SIG-M5 treated with dmso at 0.1 percent for 504 hours (cell line): ENCODE data around the gene ARHGEF11.

Source experiments
- DNase-seq: peaks from one replicate; lab custom pipeline; 2025; ENCODE audit not compliant: unreplicated experiment; lab: John Stamatoyannopoulos, UW

Gene ARHGEF11

GRCh38 chr1:156912310-156912709 lies 133.2 kb downstream of the ARHGEF11 start:
- DNase-seq, result no peak

- DNase-seq, result peak; percentile 77
These were observed 133.8 kb downstream of the ARHGEF11 start for GRCh38 chr1:156911577-156912298.

DNA sequence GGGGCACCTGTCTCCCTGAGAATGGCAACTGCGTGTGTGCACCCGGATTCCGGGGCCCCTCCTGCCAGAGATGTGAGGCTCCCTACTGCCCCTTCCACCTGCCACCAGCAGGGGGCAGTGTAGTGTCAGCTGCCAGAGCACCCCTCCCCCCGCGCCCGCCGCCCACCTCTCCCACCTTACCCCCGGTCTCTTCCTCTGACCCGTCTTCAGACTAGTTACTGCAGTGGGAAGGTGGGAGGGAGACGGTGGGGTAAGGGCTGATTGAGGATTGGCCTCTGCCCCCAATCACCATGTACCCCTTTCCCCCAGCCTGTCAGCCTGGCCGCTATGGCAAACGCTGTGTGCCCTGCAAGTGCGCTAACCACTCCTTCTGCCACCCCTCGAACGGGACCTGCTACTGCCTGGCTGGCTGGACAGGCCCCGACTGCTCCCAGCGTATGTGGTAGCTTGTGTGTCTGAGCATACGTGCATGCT lies 135.2 kb downstream of the ARHGEF11 start:
- no peak for DNase-seq

GRCh38 chr1:156909671-156910070 lies 135.9 kb downstream of the ARHGEF11 start:
- no peak for DNase-seq

DNA sequence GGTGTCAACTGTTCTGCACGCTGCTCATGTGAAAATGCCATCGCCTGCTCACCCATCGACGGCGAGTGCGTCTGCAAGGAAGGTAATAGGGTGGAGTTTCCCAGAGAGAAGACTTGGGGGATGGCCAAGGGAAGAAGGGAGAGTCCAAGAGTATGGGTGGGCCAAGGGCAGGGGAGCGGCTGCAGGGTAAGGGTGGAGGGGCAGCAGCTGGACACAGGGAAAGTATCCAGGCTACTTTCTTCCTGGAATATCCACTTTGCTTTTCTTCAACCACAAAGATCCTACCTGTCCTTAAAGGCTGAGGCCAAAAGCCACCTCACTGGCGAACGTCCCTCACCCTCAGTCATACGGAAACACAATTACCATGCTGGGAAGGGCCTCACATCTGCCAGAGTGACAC lies 136.6 kb downstream of the ARHGEF11 start:
- no peak for DNase-seq

DNA sequence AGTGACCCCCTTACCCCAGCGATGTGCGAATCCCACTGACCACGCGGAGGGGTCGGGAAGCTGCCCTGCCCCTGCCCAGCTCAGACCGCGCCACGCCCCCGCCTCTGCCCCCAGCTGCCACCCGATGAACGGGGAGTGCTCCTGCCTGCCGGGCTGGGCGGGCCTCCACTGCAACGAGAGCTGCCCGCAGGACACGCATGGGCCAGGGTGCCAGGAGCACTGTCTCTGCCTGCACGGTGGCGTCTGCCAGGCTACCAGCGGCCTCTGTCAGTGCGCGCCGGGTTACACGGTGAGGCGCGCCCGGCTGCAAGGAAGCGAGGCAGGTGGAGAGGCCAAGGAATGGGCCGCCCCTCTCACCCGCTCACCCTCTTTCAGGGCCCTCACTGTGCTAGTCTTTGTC lies 137.0 kb downstream of the ARHGEF11 start:
- DNase-seq, result no peak

GRCh38 chr1:156906206-156906906 lies 139.2 kb downstream of the ARHGEF11 start:
- DNase-seq, result no peak

DNA sequence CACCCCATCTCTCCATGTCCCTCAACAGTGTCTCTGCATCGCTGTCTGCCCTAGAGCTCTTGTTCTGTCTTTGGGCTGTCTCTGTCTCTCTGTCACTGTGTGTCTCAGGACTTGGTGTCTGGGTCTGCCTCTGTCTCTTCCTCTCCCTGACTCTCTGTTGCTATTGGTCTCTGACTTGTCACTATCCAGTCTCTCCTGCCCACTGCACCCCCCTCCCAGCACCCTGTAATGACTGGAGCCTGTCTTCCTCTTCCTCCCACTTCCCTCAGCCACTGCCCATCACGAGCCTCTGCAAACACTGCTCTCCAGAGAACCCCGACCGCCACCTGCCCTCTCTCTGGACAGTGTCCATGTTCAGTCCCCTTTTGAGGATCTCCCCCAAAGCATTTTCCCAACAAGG lies 139.9 kb downstream of the ARHGEF11 start:
- DNase-seq, result no peak

- DNase-seq, result no peak
These were observed 140.4 kb downstream of the ARHGEF11 start for GRCh38 chr1:156905176-156905575.

DNA sequence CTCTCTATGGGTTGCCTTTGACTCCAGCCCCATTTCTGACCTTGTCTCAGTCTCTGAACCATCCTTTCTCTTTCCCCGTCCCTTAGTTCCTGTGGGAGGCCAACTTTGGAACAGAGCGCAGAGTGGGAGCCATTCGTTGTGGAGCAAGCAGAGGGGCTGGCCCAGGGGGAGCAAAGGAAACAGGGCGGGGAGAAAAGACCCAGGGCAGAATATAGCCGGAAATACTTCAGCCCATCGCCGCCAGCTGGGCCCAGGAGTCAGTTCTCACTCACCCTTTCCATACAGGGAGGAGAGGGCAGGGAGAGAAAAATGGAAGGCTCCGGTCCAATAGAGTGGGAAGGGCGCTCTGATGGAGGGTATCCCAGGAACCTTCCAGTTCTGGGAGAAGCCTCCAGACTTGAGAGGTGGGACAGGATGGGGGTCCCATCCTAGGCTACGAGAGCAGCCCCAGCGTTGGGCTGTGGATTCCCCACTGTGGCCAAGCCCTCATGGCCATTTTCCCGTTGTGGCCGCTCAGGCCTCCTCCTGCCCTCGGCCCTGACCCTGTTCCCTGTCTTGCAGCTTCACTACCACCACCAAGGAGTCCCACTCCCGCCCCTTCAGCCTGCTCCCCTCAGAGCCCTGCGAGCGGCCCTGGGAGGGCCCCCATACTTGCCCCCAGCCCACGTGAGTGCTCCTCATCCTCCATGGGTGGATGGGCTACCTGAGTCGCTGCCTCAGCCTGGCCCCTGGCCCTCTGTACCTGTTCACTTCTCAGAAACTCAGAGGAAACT lies 141.2 kb downstream of the ARHGEF11 start:
- no peak for DNase-seq

DNA sequence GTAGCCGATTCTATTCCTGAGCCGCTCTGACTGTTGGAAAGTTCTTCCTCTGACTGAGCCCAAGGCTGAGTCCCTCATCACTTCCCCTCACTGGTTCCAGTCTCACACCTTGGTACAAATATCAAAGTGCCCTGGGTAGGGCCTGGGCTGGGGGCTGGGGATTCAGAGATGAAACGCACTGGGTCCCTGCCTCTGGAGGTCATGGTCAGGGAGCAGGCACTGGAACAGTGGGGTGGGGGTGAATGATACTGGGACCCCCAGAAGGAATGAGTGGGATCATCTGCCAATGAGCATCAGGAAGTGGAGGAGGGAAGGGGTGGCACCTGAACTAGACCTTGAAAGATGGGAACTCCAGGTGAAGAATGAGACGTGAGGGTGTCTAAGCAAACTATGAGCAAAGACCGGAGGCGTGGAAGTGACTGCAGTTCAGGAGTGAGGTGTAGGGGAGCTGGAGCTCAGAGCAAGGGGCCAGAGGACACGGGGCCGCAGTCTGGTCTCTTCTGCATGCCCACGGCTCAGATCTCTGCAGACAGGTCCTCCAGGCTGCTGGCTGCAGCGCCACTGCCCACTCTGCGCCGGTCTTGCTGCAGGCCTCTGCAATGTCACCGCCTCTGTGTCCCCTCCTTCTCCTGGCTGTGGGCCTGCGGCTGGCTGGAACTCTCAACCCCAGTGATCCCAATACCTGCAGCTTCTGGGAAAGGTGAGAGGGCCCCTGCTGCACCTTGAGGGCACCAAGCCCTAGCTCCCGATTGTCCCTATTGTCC lies 142.0 kb downstream of the ARHGEF11 start:
- no peak for DNase-seq

GRCh38 chr1:156901966-156902915 lies 143.3 kb downstream of the ARHGEF11 start:
- DNase-seq, result no peak

GRCh38 chr1:156901590-156901900 lies 144.0 kb downstream of the ARHGEF11 start:
- DNase-seq, result no peak

GRCh38 chr1:156900896-156901589 lies 144.5 kb downstream of the ARHGEF11 start:
- DNase-seq, result no peak

DNA sequence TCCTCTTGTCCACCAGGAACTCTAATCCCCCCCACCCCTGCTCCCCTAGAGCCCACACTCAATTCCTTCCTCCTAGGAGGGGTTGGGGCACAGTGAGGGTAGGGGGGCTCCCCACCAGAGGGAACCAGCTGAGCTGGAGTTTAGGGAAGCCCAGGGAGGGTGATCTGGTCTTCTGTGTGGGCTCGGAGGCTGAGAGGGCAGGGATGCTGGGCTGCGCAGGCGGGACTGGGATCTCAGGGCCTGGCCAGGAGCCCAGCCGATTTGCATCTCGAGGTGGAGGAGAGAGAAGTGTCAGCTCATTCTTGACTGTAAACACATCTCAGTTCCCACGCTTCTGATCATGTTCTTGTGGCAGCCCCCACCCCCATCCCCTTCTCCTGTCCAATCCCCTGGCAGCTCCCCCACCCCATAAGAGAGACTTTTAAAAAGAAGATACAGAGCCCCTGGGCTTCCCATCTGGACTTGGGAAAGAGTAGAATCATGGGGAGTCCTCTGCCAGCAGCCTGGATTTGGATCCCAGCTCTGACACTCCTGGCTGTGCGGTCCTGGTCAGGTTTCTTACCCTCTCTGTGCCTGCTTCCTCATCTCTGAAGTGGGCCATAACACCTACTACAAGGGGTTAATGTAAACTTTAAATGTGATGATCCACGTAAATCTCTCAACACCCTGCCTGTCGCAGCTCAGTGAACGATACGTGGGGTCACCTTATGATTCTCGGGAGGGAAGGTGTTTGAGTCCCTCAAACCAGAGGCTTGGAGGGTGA lies 145.4 kb downstream of the ARHGEF11 start:
- no peak for DNase-seq

GRCh38 chr1:156898971-156899664 lies 146.4 kb downstream of the ARHGEF11 start:
- no peak for DNase-seq

GRCh38 chr1:156898161-156898566 lies 147.4 kb downstream of the ARHGEF11 start:
- no peak for DNase-seq
